CD14-positive monocyte (primary cell): ENCODE results near the gene SH3GL3. TPM values are rescaled to one million over a fixed set of nuclear protein-coding genes. Genes with fewer than 3 reads are reported as not detected.
A peak's percentile ranks its signal among the peaks of the same experiment; 100 is the strongest.

Experiments
- DNase-seq, 3 donors: peaks; one replicate each; pipeline ENCODE4 v3.0.0-alpha.2; 2011 to 2022
- H2AFZ ChIP-seq: 2 replicates; pipeline ENCODE4 v1.6.0; 2012; ENCODE audit warnings: mild to moderate bottlenecking, low read depth, low read length, inconsistent platforms; ENCODE audit not compliant: insufficient read depth, poor library complexity, severe bottlenecking
- H3K27ac ChIP-seq, 2 donors: 1 replicate in 1 of 2; 2 replicates in 1 of 2; pipeline ENCODE4 v1.5.1; 2012 to 2013; ENCODE audit warnings: low read length in 2 of 2, control low read depth in 1 of 2, inconsistent platforms in 1 of 2, low read depth in 1 of 2, mild to moderate bottlenecking in 1 of 2
- H3K27me3 ChIP-seq, 2 donors: one replicate each; pipeline versions ENCODE4 v1.6.0 to v1.6.1; 2011 to 2013; ENCODE audit warnings: low read length in 2 of 2; ENCODE audit not compliant: control insufficient read depth in 2 of 2, insufficient read depth in 2 of 2
- H3K36me3 ChIP-seq, 2 donors: replicated peaks in 1 of 2; 1 replicate in 1 of 2; 2 replicates in 1 of 2; pipeline versions ENCODE4 v1.5.1 to v1.6.1; 2012 to 2013; ENCODE audit warnings: low read length in 2 of 2, control low read depth in 1 of 2, inconsistent platforms in 1 of 2, mild to moderate bottlenecking in 1 of 2; ENCODE audit not compliant: insufficient read depth in 2 of 2, control insufficient read depth in 1 of 2
- H3K4me1 ChIP-seq, 2 donors: 1 replicate in 1 of 2; 2 replicates in 1 of 2; pipeline versions ENCODE4 v1.5.1 to v1.6.1; 2012 to 2013; ENCODE audit warnings: low read length in 2 of 2, control low read depth in 1 of 2, inconsistent platforms in 1 of 2, mild to moderate bottlenecking in 1 of 2, moderate library complexity in 1 of 2; ENCODE audit not compliant: insufficient read depth in 2 of 2, control insufficient read depth in 1 of 2
- H3K4me2 ChIP-seq: replicated peaks from 2 replicates; pipeline ENCODE3; 2012; ENCODE audit warnings: low read length, moderate library complexity, mild to moderate bottlenecking; ENCODE audit not compliant: poor library complexity, severe bottlenecking; ENCODE audit errors: extremely low read depth
- H3K4me3 ChIP-seq, 3 experiments: fragments of 200-600 bp in 1 of 3; sonication (generic) in 1 of 3; replicated peaks in 1 of 3; 1 replicate in 2 of 3; 2 replicates in 1 of 3; pipeline ENCODE4 v1.5.1; 2011 to 2013; ENCODE audit warnings: low read length in 3 of 3, mild to moderate bottlenecking in 3 of 3, control low read depth in 2 of 3, low read depth in 2 of 3, inconsistent platforms in 1 of 3, moderate library complexity in 1 of 3
- H3K79me2 ChIP-seq: 2 replicates; pipeline ENCODE4 v1.6.0; 2012; ENCODE audit warnings: mild to moderate bottlenecking, control low read depth, inconsistent platforms, low read length, moderate library complexity; ENCODE audit not compliant: insufficient read depth
- H3K9ac ChIP-seq: 2 replicates; pipeline ENCODE4 v1.6.0; 2017; ENCODE audit warnings: low read length, mild to moderate bottlenecking; ENCODE audit not compliant: insufficient read depth, poor library complexity, severe bottlenecking
- H3K9me3 ChIP-seq, 2 donors: replicated peaks in 1 of 2; 1 replicate in 1 of 2; 2 replicates in 1 of 2; pipeline versions ENCODE4 v1.5.1 to v1.6.1; 2012 to 2013; ENCODE audit warnings: low read length in 2 of 2, control low read depth in 1 of 2; ENCODE audit not compliant: control insufficient read depth in 1 of 2, insufficient read depth in 1 of 2
- H4K20me1 ChIP-seq: 2 replicates; pipeline ENCODE4 v1.6.0; 2012; ENCODE audit warnings: mild to moderate bottlenecking, low read length, control low read depth, moderate library complexity; ENCODE audit not compliant: insufficient read depth
- H3K27ac Mint-ChIP-seq, 7 donors: one replicate each; pipeline ENCODE4 v1.8.0; 2020; ENCODE audit warnings: mild to moderate bottlenecking in 7 of 7, mixed read lengths in 7 of 7, moderate library complexity in 6 of 7, inconsistent platforms in 2 of 7
- H3K27me3 Mint-ChIP-seq, 3 donors: one replicate each; pipeline ENCODE4 v1.8.0; 2021 to 2022; ENCODE audit warnings: low read depth in 3 of 3, mild to moderate bottlenecking in 3 of 3, mixed read lengths in 3 of 3, moderate library complexity in 3 of 3, inconsistent platforms in 1 of 3
- H3K36me3 Mint-ChIP-seq, 2 donors: one replicate each; pipeline ENCODE4 v1.8.0; 2020; ENCODE audit warnings: mixed read lengths in 2 of 2, inconsistent platforms in 1 of 2, mild to moderate bottlenecking in 1 of 2
- H3K4me1 Mint-ChIP-seq: one replicate; pipeline ENCODE4 v1.8.0; 2020; ENCODE audit warnings: mild to moderate bottlenecking, mixed read lengths
- H3K4me3 Mint-ChIP-seq, 2 donors: one replicate each; pipeline ENCODE4 v1.8.0; 2020; ENCODE audit warnings: mild to moderate bottlenecking in 2 of 2, mixed read lengths in 2 of 2, moderate library complexity in 1 of 2
- H3K9me3 Mint-ChIP-seq, 7 donors: one replicate each; pipeline ENCODE4 v1.8.0; 2020 to 2022; ENCODE audit warnings: mixed read lengths in 7 of 7, mild to moderate bottlenecking in 6 of 7, moderate library complexity in 6 of 7, inconsistent platforms in 2 of 7
- CTCF ChIP-seq: fragments of 200-600 bp; IDR thresholded peaks from one replicate; pipeline ENCODE4 v1.8.0; 2022; ENCODE audit warnings: antibody characterized with exemption, mild to moderate bottlenecking
- WGBS: methylation state at CpG from one replicate; pipeline ENCODE4 v1.1.5; 2013; ENCODE audit warnings: missing lambda C conversion rate; ENCODE audit not compliant: insufficient coverage; 5-methylcytosine and 5-hydroxymethylcytosine counted together
- intact Hi-C, 2 donors: fragments of 100-400 bp; cut with micrococcal nuclease; formaldehyde crosslinking; loops; one replicate each; pipeline versions ENCODE4 v1.15.0 to v1.15.1; 2023
- polyA plus RNA-seq, 3 donors: library from polyadenylated mRNA; depleted of rRNA in 1 of 3; unstranded in 2 of 3; stranded (reverse) in 1 of 3; fragments of 300-500 nt in 2 of 3; fragments of >200 nt in 1 of 3; fragmentation: Illumina TruSeq in 2 of 3; gene quantifications; 1 replicate in 2 of 3; 2 replicates in 1 of 3; pipeline ENCODE4 v1.2.3, GENCODE V29; 2012 to 2021

The SH3GL3 gene
- polyA plus RNA-seq, 3 donors = not detected

GRCh38 chr15:83655237-83655616 is 208.1 kb downstream of the SH3GL3 start:
- intact Hi-C loops = no loop called here
- H3K4me1 ChIP-seq = no peaks in the 10 kb centered on the region
- no peak overlapping the region for H3K27ac Mint-ChIP-seq

GRCh38 chr15:83656192-83656591 is 209.1 kb downstream of the SH3GL3 start:
- H3K27ac Mint-ChIP-seq = no peak overlapping the region
- H3K27me3 Mint-ChIP-seq = peaks cover 39 to 40% (median 40%) of the 10 kb centered on the region in 3 donors
- peaks cover 0 to 6% of the 10 kb centered on the region in 2 donors for H3K9me3 ChIP-seq
- H3K4me1 Mint-ChIP-seq = no peaks in the 10 kb centered on the region
- no peaks in the 10 kb centered on the region for H4K20me1 ChIP-seq
- no peaks in the 10 kb centered on the region for H3K79me2 ChIP-seq
- no peaks in the 10 kb centered on the region for H3K36me3 ChIP-seq
- H3K27me3 ChIP-seq = peaks cover 9 to 37% of the 10 kb centered on the region in 2 donors
- H3K9ac ChIP-seq = no peak overlapping the region
- WGBS = 100% methylated on average over 5 of the region's 5 CpGs
- H3K27ac ChIP-seq = no peak overlapping the region
- intact Hi-C loops = no loop called here
- H3K4me3 Mint-ChIP-seq = no peak overlapping the region
- H2AFZ ChIP-seq = no peak overlapping the region
- no peak for DNase-seq
- no peak overlapping the region for H3K4me3 ChIP-seq
- H3K9me3 Mint-ChIP-seq = peaks cover 0 to 4% (median 0%) of the 10 kb centered on the region in 7 donors
- no peaks in the 10 kb centered on the region for H3K4me1 ChIP-seq
- no peaks in the 10 kb centered on the region for H3K36me3 Mint-ChIP-seq
- TF ChIP-seq CTCF = no peak
- no peak overlapping the region for H3K4me2 ChIP-seq

More at GRCh38 chr15:83655237-83655616, 208.1 kb downstream of the SH3GL3 start:
- no peaks in the 10 kb centered on the region for H3K4me1 Mint-ChIP-seq
- Histone ChIP-seq H3K79me2 (no peaks in the 10 kb centered on the region), H3K27ac (no peak overlapping the region), H4K20me1 (no peaks in the 10 kb centered on the region), H3K4me3 (no peak overlapping the region), H3K4me2 (no peak overlapping the region), H3K9ac (no peak overlapping the region), H2AFZ (no peak overlapping the region), H3K9me3 (peaks cover 0 to 6% of the 10 kb centered on the region in 2 donors), H3K36me3 (no peaks in the 10 kb centered on the region), H3K27me3 (peaks cover 9 to 37% of the 10 kb centered on the region in 2 donors)
- no peaks in the 10 kb centered on the region for H3K36me3 Mint-ChIP-seq
- peak overlapping the region in 1 of 2 donors; percentile 72 for H3K4me3 Mint-ChIP-seq
- H3K9me3 Mint-ChIP-seq = peaks cover 0 to 4% (median 0%) of the 10 kb centered on the region in 7 donors
- H3K27me3 Mint-ChIP-seq = peaks cover 39 to 41% (median 40%) of the 10 kb centered on the region in 3 donors
- DNase-seq = no peak
- 82% methylated on average over 8 of the region's 8 CpGs for WGBS
- TF ChIP-seq CTCF = no peak
